RCC 7860 (cell line): ENCODE results near the gene NBPF19.
A peak's percentile ranks its signal among the peaks of the same experiment; 100 is the strongest.
"Not testable (repeated sequence)": the region's sequence is repeated elsewhere in the genome, so short reads cannot be mapped to it uniquely, and the experiment has no call there.

Experiments
- DNase-seq: peaks from one replicate; pipeline ENCODE4 v3.0.0-alpha.2; 2015; ENCODE audit warnings: low spot score
- FAIRE-seq: peaks from 2 replicates; lab custom pipeline; 2012; peaks lifted over from hg19 to GRCh38; lab: Jason Lieb, UNC

NBPF19 gene

GRCh38 chr1:149474745-149475144 lies at the start of gene NBPF19:
Gene NBPF19, plus strand, starts transcription at chr1:149475045. Its CDS starts 888 bp downstream, at chr1:149475933.
- DNase-seq, FAIRE-seq: not testable (repeated sequence)

GRCh38 chr1:149428317-149428716 lies 46.5 kb upstream of the NBPF19 start:
- FAIRE-seq, DNase-seq: not testable (repeated sequence)

- FAIRE-seq, DNase-seq: not testable (repeated sequence)
Observed at GRCh38 chr1:149445451-149445850, 29.4 kb upstream of the NBPF19 start.

GRCh38 chr1:149452196-149452595 lies 22.6 kb upstream of the NBPF19 start:
- not testable (repeated sequence) for DNase-seq, FAIRE-seq

- DNase-seq, FAIRE-seq: not testable (repeated sequence)
Observed at GRCh38 chr1:149452652-149453051, 22.2 kb upstream of the NBPF19 start.

- FAIRE-seq, result not testable (repeated sequence)
- peak; percentile 73 for DNase-seq
Observed at GRCh38 chr1:149558350-149558825, 83.5 kb downstream of the NBPF19 start.

GRCh38 chr1:149561806-149562205 lies 87.0 kb downstream of the NBPF19 start:
- not testable (repeated sequence) for FAIRE-seq, DNase-seq

GRCh38 chr1:149565485-149565884 lies 90.6 kb downstream of the NBPF19 start:
- DNase-seq, FAIRE-seq: not testable (repeated sequence)

GRCh38 chr1:149572763-149573162 lies 97.9 kb downstream of the NBPF19 start:
- not testable (repeated sequence) for FAIRE-seq, DNase-seq

- DNase-seq, FAIRE-seq: not testable (repeated sequence)
Observed at GRCh38 chr1:149585592-149585991, 110.7 kb downstream of the NBPF19 start.
